ENCODE measurements around the gene DOC2B. TPM values are rescaled to one million over a fixed set of nuclear protein-coding genes. Genes with fewer than 3 reads are reported as not detected.
"Not testable (repeated sequence)": the region's sequence is repeated elsewhere in the genome, so short reads cannot be mapped to it uniquely, and the experiment has no call there.

The DOC2B gene
- total RNA-seq, 1 donor = 0.10 TPM

GRCh38 chr17:218432-219110 lies 37.1 kb upstream of the DOC2B start:
- no peaks in the 10 kb centered on the region for H3K4me1 ChIP-seq (ENCODE audit: insufficient read depth, low read length)
- H3K27me3 ChIP-seq (ENCODE audit: insufficient read depth, low read length) = no peaks in the 10 kb centered on the region
- H3K9me3 ChIP-seq (ENCODE audit: low read depth, low read length) = no peaks in the 10 kb centered on the region
- no peak overlapping the region for H3K4me3 ChIP-seq (ENCODE audit: low read length)

GRCh38 chr17:216625-217024 lies 35.2 kb upstream of the DOC2B start:
- no peak overlapping the region for H3K4me3 ChIP-seq (ENCODE audit: low read length)
- H3K9me3 ChIP-seq (ENCODE audit: low read depth, low read length) = no peaks in the 10 kb centered on the region
- H3K4me1 ChIP-seq (ENCODE audit: insufficient read depth, low read length) = no peaks in the 10 kb centered on the region
- H3K27me3 ChIP-seq (ENCODE audit: insufficient read depth, low read length) = no peaks in the 10 kb centered on the region

- H3K27me3 ChIP-seq (ENCODE audit: insufficient read depth, low read length); H3K9me3 ChIP-seq (ENCODE audit: low read depth, low read length); H3K4me3 ChIP-seq (ENCODE audit: low read length); H3K4me1 ChIP-seq (ENCODE audit: insufficient read depth, low read length): not testable (repeated sequence)
Observed at GRCh38 chr17:215563-216478, 34.4 kb upstream of the DOC2B start.

GRCh38 chr17:214881-215331 lies 33.5 kb upstream of the DOC2B start:
- no peaks in the 10 kb centered on the region for H3K4me1 ChIP-seq (ENCODE audit: insufficient read depth, low read length)
- H3K9me3 ChIP-seq (ENCODE audit: low read depth, low read length) = no peaks in the 10 kb centered on the region
- no peak overlapping the region for H3K4me3 ChIP-seq (ENCODE audit: low read length)
- H3K27me3 ChIP-seq (ENCODE audit: insufficient read depth, low read length) = no peaks in the 10 kb centered on the region

- Histone ChIP-seq H3K4me3 (ENCODE audit: low read length) (no peak overlapping the region), H3K9me3 (ENCODE audit: low read depth, low read length) (no peaks in the 10 kb centered on the region), H3K27me3 (ENCODE audit: insufficient read depth, low read length) (no peaks in the 10 kb centered on the region), H3K4me1 (ENCODE audit: insufficient read depth, low read length) (no peaks in the 10 kb centered on the region)
Observed at GRCh38 chr17:213286-214105, 32.0 kb upstream of the DOC2B start.

GRCh38 chr17:210402-210801 lies 29.0 kb upstream of the DOC2B start:
- no peak overlapping the region for H3K4me3 ChIP-seq (ENCODE audit: low read length)
- peaks cover 3% of the 10 kb centered on the region for H3K27me3 ChIP-seq (ENCODE audit: insufficient read depth, low read length)
- H3K4me1 ChIP-seq (ENCODE audit: insufficient read depth, low read length) = no peaks in the 10 kb centered on the region
- no peaks in the 10 kb centered on the region for H3K9me3 ChIP-seq (ENCODE audit: low read depth, low read length)

- peaks cover 3% of the 10 kb centered on the region for H3K27me3 ChIP-seq (ENCODE audit: insufficient read depth, low read length)
- H3K9me3 ChIP-seq (ENCODE audit: low read depth, low read length) = no peaks in the 10 kb centered on the region
- H3K4me1 ChIP-seq (ENCODE audit: insufficient read depth, low read length) = no peaks in the 10 kb centered on the region
- no peak overlapping the region for H3K4me3 ChIP-seq (ENCODE audit: low read length)
Observed at GRCh38 chr17:208429-208828, 27.0 kb upstream of the DOC2B start.

- no peak overlapping the region for H3K4me3 ChIP-seq (ENCODE audit: low read length)
- no peaks in the 10 kb centered on the region for H3K4me1 ChIP-seq (ENCODE audit: insufficient read depth, low read length)
- H3K9me3 ChIP-seq (ENCODE audit: low read depth, low read length) = no peaks in the 10 kb centered on the region
- peaks cover 3% of the 10 kb centered on the region for H3K27me3 ChIP-seq (ENCODE audit: insufficient read depth, low read length)
Observed at GRCh38 chr17:207775-208174, 26.3 kb upstream of the DOC2B start.

GRCh38 chr17:206941-207560 lies 25.6 kb upstream of the DOC2B start:
- Histone ChIP-seq H3K9me3 (ENCODE audit: low read depth, low read length) (no peaks in the 10 kb centered on the region), H3K4me3 (ENCODE audit: low read length) (no peak overlapping the region), H3K27me3 (ENCODE audit: insufficient read depth, low read length) (peaks cover 3% of the 10 kb centered on the region), H3K4me1 (ENCODE audit: insufficient read depth, low read length) (no peaks in the 10 kb centered on the region)

- not testable (repeated sequence) for H3K9me3 ChIP-seq (ENCODE audit: low read depth, low read length); H3K4me3 ChIP-seq (ENCODE audit: low read length); H3K4me1 ChIP-seq (ENCODE audit: insufficient read depth, low read length); H3K27me3 ChIP-seq (ENCODE audit: insufficient read depth, low read length)
Observed at GRCh38 chr17:206484-206883, 25.0 kb upstream of the DOC2B start.

- Histone ChIP-seq H3K4me1 (ENCODE audit: insufficient read depth, low read length) (no peaks in the 10 kb centered on the region), H3K9me3 (ENCODE audit: low read depth, low read length) (no peaks in the 10 kb centered on the region), H3K27me3 (ENCODE audit: insufficient read depth, low read length) (peaks cover 3% of the 10 kb centered on the region), H3K4me3 (ENCODE audit: low read length) (no peak overlapping the region)
Observed at GRCh38 chr17:205817-206216, 24.4 kb upstream of the DOC2B start.

GRCh38 chr17:205148-205669 lies 23.8 kb upstream of the DOC2B start:
- H3K4me3 ChIP-seq (ENCODE audit: low read length) = no peak overlapping the region
- peaks cover 3% of the 10 kb centered on the region for H3K27me3 ChIP-seq (ENCODE audit: insufficient read depth, low read length)
- H3K9me3 ChIP-seq (ENCODE audit: low read depth, low read length) = no peaks in the 10 kb centered on the region
- no peaks in the 10 kb centered on the region for H3K4me1 ChIP-seq (ENCODE audit: insufficient read depth, low read length)

- Histone ChIP-seq H3K9me3 (ENCODE audit: low read depth, low read length) (no peaks in the 10 kb centered on the region), H3K4me3 (ENCODE audit: low read length) (no peak overlapping the region), H3K27me3 (ENCODE audit: insufficient read depth, low read length) (peaks cover 3% of the 10 kb centered on the region), H3K4me1 (ENCODE audit: insufficient read depth, low read length) (no peaks in the 10 kb centered on the region)
Observed at GRCh38 chr17:204427-205147, 23.1 kb upstream of the DOC2B start.

- Histone ChIP-seq H3K4me3 (ENCODE audit: low read length) (no peak overlapping the region), H3K4me1 (ENCODE audit: insufficient read depth, low read length) (no peaks in the 10 kb centered on the region), H3K27me3 (ENCODE audit: insufficient read depth, low read length) (peaks cover 1% of the 10 kb centered on the region), H3K9me3 (ENCODE audit: low read depth, low read length) (no peaks in the 10 kb centered on the region)
Observed at GRCh38 chr17:202501-202951, 21.1 kb upstream of the DOC2B start.

Data from mononuclear cell (primary cell).